Mammary epithelial cell (primary cell): Measurements from ENCODE around the gene NDUFC2.

ENCODE experiments used
- EZH2 ChIP-seq: IDR thresholded peaks from 2 replicates; pipeline ENCODE4 v1.6.1; 2012; ENCODE audit warnings: low read length, inconsistent platforms, borderline replicate concordance
- TF ChIP-seq, protein P1 (sequence below), 2 donors: IDR thresholded peaks in 1 of 2; conservative IDR thresholded peaks in 1 of 2; 2 replicates each; pipeline ENCODE4 v1.5.1; 2011 to 2012; ENCODE audit warnings: inconsistent platforms in 2 of 2, low read length in 2 of 2, mild to moderate bottlenecking in 2 of 2, control low read depth in 1 of 2, low read depth in 1 of 2; ENCODE audit not compliant: insufficient read depth in 1 of 2; ENCODE audit errors: extremely low read depth in 1 of 2

GRCh38 chr11:78041843-78042440 lies 37.7 kb downstream of the NDUFC2 start:
- TF ChIP-seq, protein P1, sequence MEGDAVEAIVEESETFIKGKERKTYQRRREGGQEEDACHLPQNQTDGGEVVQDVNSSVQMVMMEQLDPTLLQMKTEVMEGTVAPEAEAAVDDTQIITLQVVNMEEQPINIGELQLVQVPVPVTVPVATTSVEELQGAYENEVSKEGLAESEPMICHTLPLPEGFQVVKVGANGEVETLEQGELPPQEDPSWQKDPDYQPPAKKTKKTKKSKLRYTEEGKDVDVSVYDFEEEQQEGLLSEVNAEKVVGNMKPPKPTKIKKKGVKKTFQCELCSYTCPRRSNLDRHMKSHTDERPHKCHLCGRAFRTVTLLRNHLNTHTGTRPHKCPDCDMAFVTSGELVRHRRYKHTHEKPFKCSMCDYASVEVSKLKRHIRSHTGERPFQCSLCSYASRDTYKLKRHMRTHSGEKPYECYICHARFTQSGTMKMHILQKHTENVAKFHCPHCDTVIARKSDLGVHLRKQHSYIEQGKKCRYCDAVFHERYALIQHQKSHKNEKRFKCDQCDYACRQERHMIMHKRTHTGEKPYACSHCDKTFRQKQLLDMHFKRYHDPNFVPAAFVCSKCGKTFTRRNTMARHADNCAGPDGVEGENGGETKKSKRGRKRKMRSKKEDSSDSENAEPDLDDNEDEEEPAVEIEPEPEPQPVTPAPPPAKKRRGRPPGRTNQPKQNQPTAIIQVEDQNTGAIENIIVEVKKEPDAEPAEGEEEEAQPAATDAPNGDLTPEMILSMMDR (conservative IDR thresholded peaks at IDR 0.05 in 1 of 2, IDR thresholded peaks at IDR 0.05 in 1 of 2; ENCODE audit: extremely low read depth in 1 of 2, insufficient read depth in 1 of 2, low read depth in 1 of 2, low read length in 2 of 2), result no peak
- no peak for TF ChIP-seq EZH2
